Measurements from ENCODE around the gene ACSF2. TPM values are rescaled to one million over a fixed set of nuclear protein-coding genes. Genes with fewer than 3 reads are reported as not detected.

ACSF2 gene
- total and polyA plus RNA-seq, 2 of the 13 experiments (the other 11 are each of a cell fraction or from before 2014, with no cell fraction given): 87.3 to 109 TPM

DNA sequence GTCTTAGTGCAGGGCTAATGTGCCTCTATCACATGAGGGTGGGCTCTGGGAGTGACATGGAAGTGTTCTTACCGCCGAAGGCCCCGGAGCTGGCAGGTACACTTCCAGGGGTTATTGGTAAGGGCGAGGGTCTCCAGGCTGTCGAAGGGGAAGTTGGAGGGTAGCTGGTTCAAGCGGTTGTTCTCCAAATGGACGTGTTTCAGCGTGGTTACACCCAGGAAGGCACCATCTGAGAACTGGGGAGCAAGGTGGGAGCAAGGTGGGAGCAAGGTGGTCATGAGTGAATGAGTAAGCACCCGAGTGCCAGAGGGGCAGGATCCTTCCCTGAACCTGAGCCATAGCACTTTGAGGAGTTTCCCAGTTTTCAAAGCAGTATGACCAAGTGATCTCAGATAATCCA lies 39.6 kb downstream of the ACSF2 start:
- no peak overlapping the region for H3K27ac ChIP-seq (ENCODE audit: extremely low read length, insufficient read depth, low read length)
- CTCF ChIA-PET (ENCODE audit: low intra/inter-chr PET ratio, low total read pairs): no interaction called here

More for the DNA sequence above, 39.6 kb downstream of the ACSF2 start:
- no peaks in the 10 kb centered on the region for H3K27me3 ChIP-seq (ENCODE audit: control insufficient read depth in 1 of 2, insufficient read depth in 2 of 2, low read length in 2 of 2)
- WGBS (ENCODE audit: low lambda C conversion rate): 97% methylated on average over 9 of the region's 9 CpGs
- H3K4me1 ChIP-seq (ENCODE audit: insufficient read depth, low read length): no peaks in the 10 kb centered on the region
- in situ Hi-C loops (cut with HindIII; ENCODE audit: extremely low pct_ligation_motif_present, low pct_unique_long_range_greater_than_20kb): no loop called here
- H3K9me3 ChIP-seq (ENCODE audit: low read length): no peaks in the 10 kb centered on the region
- TF ChIP-seq SMYD3 (CRISPR knock-in tag; IDR thresholded peaks at IDR 0.05) (no peak), TCF7 (IDR thresholded peaks at IDR 0.05; ENCODE audit: low read depth) (no peak), ZNF136 (CRISPR knock-in tag; IDR thresholded peaks at IDR 0.05; ENCODE audit: low read depth) (no peak), NR3C1 (CRISPR knock-in tag; IDR thresholded peaks at IDR 0.05) (no peak), NAIF1 (CRISPR knock-in tag; IDR thresholded peaks at IDR 0.05; ENCODE audit: borderline replicate concordance) (no peak), MIER3 (CRISPR knock-in tag; IDR thresholded peaks at IDR 0.05; ENCODE audit: borderline replicate concordance) (no peak)
- TF ChIP-seq, protein P1, sequence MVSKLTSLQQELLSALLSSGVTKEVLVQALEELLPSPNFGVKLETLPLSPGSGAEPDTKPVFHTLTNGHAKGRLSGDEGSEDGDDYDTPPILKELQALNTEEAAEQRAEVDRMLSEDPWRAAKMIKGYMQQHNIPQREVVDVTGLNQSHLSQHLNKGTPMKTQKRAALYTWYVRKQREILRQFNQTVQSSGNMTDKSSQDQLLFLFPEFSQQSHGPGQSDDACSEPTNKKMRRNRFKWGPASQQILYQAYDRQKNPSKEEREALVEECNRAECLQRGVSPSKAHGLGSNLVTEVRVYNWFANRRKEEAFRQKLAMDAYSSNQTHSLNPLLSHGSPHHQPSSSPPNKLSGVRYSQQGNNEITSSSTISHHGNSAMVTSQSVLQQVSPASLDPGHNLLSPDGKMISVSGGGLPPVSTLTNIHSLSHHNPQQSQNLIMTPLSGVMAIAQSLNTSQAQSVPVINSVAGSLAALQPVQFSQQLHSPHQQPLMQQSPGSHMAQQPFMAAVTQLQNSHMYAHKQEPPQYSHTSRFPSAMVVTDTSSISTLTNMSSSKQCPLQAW (CRISPR knock-in tag; IDR thresholded peaks at IDR 0.05): no peak
- TF ChIP-seq, protein P2, sequence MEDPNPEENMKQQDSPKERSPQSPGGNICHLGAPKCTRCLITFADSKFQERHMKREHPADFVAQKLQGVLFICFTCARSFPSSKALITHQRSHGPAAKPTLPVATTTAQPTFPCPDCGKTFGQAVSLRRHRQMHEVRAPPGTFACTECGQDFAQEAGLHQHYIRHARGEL (CRISPR knock-in tag; IDR thresholded peaks at IDR 0.05): no peak
- TF ChIP-seq, protein P3, sequence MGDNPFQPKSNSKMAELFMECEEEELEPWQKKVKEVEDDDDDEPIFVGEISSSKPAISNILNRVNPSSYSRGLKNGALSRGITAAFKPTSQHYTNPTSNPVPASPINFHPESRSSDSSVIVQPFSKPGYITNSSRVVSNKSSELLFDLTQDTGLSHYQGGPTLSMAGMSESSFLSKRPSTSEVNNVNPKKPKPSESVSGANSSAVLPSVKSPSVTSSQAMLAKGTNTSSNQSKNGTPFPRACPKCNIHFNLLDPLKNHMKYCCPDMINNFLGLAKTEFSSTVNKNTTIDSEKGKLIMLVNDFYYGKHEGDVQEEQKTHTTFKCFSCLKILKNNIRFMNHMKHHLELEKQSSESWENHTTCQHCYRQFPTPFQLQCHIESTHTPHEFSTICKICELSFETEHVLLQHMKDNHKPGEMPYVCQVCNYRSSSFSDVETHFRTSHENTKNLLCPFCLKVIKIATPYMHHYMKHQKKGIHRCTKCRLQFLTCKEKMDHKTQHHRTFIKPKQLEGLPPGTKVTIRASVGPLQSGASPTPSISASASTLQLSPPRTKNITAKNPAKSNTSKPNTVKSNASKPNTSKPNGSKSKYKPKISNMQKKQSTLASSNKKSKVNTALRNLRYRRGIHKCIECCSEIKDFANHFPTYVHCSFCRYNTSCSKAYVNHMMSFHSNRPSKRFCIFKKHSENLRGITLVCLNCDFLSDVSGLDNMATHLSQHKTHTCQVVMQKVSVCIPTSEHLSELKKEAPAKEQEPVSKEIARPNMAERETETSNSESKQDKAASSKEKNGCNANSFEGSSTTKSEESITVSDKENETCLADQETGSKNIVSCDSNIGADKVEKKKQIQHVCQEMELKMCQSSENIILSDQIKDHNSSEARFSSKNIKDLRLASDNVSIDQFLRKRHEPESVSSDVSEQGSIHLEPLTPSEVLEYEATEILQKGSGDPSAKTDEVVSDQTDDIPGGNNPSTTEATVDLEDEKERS (CRISPR knock-in tag; IDR thresholded peaks at IDR 0.05): no peak
- no peaks in the 10 kb centered on the region for H4K20me1 ChIP-seq (ENCODE audit: insufficient read depth, low read length)
- H3K79me2 ChIP-seq (ENCODE audit: insufficient read depth, low read length): no peaks in the 10 kb centered on the region
- DNase-seq (ENCODE audit: low spot score) (no peak), FAIRE-seq (no peak), ATAC-seq (no peak)
- no peak overlapping the region for H3K4me2 ChIP-seq (ENCODE audit: low read depth, low read length)
- no peak overlapping the region for H3K9ac ChIP-seq (ENCODE audit: insufficient read depth, low read depth, low read length)
- POLR2A ChIA-PET: no interaction called here
- H2AFZ ChIP-seq (ENCODE audit: low read length): no peak overlapping the region
- H3K36me3 ChIP-seq (replicated peaks in 1 of 2; ENCODE audit: control insufficient read depth in 1 of 2, insufficient read depth in 2 of 2, low read length in 2 of 2): peaks cover 6 to 18% of the 10 kb centered on the region in 2 experiments
- no TSS peak for BruUV-seq (replicated peaks)
- intact Hi-C loops (cut with micrococcal nuclease; ENCODE audit: unreplicated experiment): no loop called here
- H3K4me3 ChIP-seq (replicated peaks in 1 of 3; ENCODE audit: insufficient read depth in 1 of 3, low read depth in 2 of 3, low read length in 3 of 3): no peak overlapping the region

All from HepG2 (cell line).